Tibial artery (tissue), 4 donors: ENCODE data around the gene GARNL3.
A peak's percentile ranks its signal among the peaks of the same experiment; 100 is the strongest.

Source experiments
- DNase-seq, 2 donors: peaks; one replicate each; pipeline ENCODE4 v3.0.0-alpha.2; 2019
- H3K27ac ChIP-seq, 2 donors: fragments of 200-600 bp; sonication (generic) in 1 of 2; 1 replicate in 1 of 2; 2 replicates in 1 of 2; pipeline ENCODE4 v1.5.1; 2018 to 2019; ENCODE audit warnings: mild to moderate bottlenecking in 1 of 2
- H3K27me3 ChIP-seq, 2 donors: fragments of 200-600 bp; sonication (generic) in 1 of 2; one replicate each; pipeline versions ENCODE4 v1.5.1 to v1.6.0; 2016 to 2019
- H3K36me3 ChIP-seq, 3 donors: fragments of 200-600 bp; sonication (generic) in 2 of 3; one replicate each; pipeline ENCODE4 v1.5.1; 2016 to 2019; ENCODE audit warnings: mild to moderate bottlenecking in 2 of 3
- H3K4me1 ChIP-seq, 4 donors: fragments of 200-600 bp; sonication (generic) in 2 of 4; 1 replicate in 3 of 4; 2 replicates in 1 of 4; pipeline ENCODE4 v1.5.1; 2016 to 2019
- H3K4me3 ChIP-seq, 2 donors: fragments of 200-600 bp; sonication (generic) in 1 of 2; 1 replicate in 1 of 2; 2 replicates in 1 of 2; pipeline ENCODE4 v1.5.1; 2018 to 2019; ENCODE audit warnings: mild to moderate bottlenecking in 2 of 2
- H3K9me3 ChIP-seq, 3 donors: fragments of 200-600 bp; sonication (generic) in 1 of 3; one replicate each; pipeline ENCODE4 v1.5.1; 2016 to 2019
- CTCF ChIP-seq, 2 experiments: fragments of 200-600 bp in 1 of 2; fragments of 450-650 bp in 1 of 2; IDR thresholded peaks; one replicate each; pipeline ENCODE4 v1.5.1; 2017 to 2019; ENCODE audit warnings: antibody characterized with exemption in 2 of 2, mild to moderate bottlenecking in 1 of 2, moderate library complexity in 1 of 2
- intact Hi-C: fragments of 100-400 bp; cut with DNase I; formaldehyde crosslinking; loops from one replicate; pipeline ENCODE4 v1.15.0; 2023; ENCODE audit warnings: low total_unique reads

The GARNL3 gene

GRCh38 chr9:127237801-127238200 is 26.8 kb upstream of the GARNL3 start:
- Histone ChIP-seq H3K36me3 (peaks cover 0 to 12% (median 3%) of the 10 kb centered on the region in 3 donors), H3K4me1 (peaks cover 0 to 76% (median 41%) of the 10 kb centered on the region in 4 donors), H3K27me3 (no peaks in the 10 kb centered on the region), H3K27ac (peak overlapping the region; percentile 64 to 70), H3K9me3 (no peaks in the 10 kb centered on the region), H3K4me3 (no peak overlapping the region)
- intact Hi-C loops, result no loop called here
- TF ChIP-seq CTCF (IDR thresholded peaks at IDR 0.05), result no peak
- DNase-seq, result no peak

DNA sequence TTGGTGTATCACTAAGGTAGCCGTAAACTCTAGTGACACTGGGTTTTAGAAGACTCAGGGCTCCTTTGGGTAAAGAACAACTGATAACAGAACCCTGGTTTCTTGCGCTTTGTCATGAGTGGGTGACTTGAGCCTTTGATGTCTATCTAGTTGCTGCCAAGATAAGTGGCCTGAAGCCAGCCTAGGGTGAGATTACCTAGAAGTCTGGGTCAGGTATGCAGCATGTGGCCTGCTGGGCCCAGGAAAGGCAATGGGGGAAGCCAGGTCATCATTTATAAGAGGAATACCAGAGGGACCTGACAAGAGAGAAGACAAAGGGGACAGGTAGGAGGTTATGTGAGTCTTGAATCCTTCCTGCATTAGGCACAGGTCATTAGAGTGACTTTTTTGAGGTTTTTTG is 23.2 kb upstream of the GARNL3 start:
- intact Hi-C loops, result loop anchor here (10.0 kb wide), 1 partner anchor 63 kb away; no protein-coding TSS in a partner anchor
- no peaks in the 10 kb centered on the region for H3K27me3 ChIP-seq
- peaks cover 5 to 17% (median 16%) of the 10 kb centered on the region in 3 donors for H3K36me3 ChIP-seq
- no peak for DNase-seq
- no peak for TF ChIP-seq CTCF (IDR thresholded peaks at IDR 0.05)
- no peak overlapping the region for H3K4me3 ChIP-seq
- no peak overlapping the region for H3K27ac ChIP-seq
- H3K4me1 ChIP-seq, result peaks cover 7 to 57% (median 27%) of the 10 kb centered on the region in 4 donors
- H3K9me3 ChIP-seq, result no peaks in the 10 kb centered on the region

DNA sequence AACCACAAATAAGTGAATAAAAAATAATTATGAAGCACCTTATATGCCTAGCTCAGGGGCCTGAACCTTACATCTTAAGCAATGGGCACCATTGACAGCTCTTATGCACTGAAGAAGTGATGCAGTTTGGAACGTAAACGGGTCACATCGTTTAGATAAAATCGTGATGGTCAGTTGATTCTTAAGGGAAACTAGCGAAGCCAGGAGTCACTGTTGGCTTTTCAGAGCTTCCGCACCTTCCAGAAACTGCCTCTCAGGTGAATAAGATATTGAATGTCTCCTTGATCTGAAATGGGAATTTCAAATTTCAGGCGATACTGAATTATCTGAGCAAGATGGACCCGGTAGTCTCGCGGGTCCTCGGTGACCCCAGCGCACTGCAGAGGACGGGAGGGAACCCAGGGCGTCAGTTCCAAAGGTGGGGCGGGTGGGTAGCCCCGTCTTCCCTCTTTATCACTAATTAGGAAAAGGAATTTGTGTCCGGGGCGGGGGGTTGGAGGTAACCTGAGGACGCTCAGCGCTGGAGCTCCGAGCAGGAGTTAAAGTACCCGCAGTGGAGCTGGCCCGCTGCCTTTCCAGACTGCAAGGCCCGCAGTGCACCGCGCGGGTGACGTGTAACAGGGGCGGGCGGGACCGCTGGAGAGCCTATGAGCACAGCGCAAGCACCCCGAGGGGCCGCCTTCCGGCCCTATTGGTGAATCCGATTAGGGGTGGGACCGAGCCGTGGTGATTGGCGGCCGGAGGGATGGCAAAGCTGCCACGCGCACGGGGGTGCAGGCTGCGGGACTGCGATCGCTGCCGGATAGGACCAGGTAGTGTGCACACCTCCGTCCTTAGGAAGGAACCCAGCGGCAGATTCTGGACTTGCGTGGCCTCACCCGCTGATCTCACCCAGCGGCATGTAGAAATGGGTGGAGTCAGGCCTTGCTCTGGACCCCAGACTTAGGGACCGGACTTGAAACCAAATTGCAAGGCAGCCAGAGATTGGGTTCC is 19.7 kb upstream of the GARNL3 start:
- no peaks in the 10 kb centered on the region for H3K9me3 ChIP-seq
- TF ChIP-seq CTCF (IDR thresholded peaks at IDR 0.05), result no peak
- peaks cover 7 to 35% (median 9%) of the 10 kb centered on the region in 4 donors for H3K4me1 ChIP-seq
- no peaks in the 10 kb centered on the region for H3K27me3 ChIP-seq
- peak overlapping the region; percentile 47 to 59 for H3K4me3 ChIP-seq
- DNase-seq, result peak; percentile 98 to 99
- H3K27ac ChIP-seq, result peak overlapping the region; percentile 68 to 69
- peaks cover 5 to 16% (median 9%) of the 10 kb centered on the region in 3 donors for H3K36me3 ChIP-seq
- intact Hi-C loops, result loop anchor here (10.0 kb wide), 1 partner anchor 60 kb away; no protein-coding TSS in a partner anchor

DNA sequence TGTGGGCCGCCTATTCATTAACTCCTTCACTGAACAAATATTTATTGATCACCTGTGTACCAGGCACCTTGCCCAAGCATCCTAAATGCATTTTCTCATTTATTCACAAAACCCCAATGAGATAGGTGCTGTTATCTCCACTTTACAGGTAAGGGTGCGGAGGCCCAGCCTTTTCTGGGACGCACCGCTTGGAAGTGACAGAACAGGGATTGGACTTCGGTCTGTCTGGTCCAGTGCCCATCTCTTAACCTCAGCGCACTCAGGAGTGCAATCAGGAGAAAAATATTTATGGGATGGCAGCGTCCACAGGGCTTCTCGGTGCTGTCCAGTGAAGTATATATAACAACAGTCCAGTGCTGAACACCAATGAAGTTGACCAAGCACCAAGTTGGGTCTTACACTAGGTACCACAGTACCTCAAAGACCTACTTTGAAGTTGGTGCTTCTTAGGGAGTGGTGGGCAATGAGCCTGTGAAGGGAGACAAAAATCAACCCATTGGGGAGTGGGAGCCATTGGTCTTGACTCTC is 18.9 kb upstream of the GARNL3 start:
- no peak for TF ChIP-seq CTCF (IDR thresholded peaks at IDR 0.05)
- H3K36me3 ChIP-seq, result peaks cover 5 to 16% (median 9%) of the 10 kb centered on the region in 3 donors
- H3K4me3 ChIP-seq, result peak overlapping the region; percentile 47 to 59
- no peaks in the 10 kb centered on the region for H3K27me3 ChIP-seq
- H3K4me1 ChIP-seq, result peaks cover 7 to 35% (median 15%) of the 10 kb centered on the region in 4 donors
- DNase-seq, result no peak
- H3K27ac ChIP-seq, result peak overlapping the region; percentile 9 to 68
- intact Hi-C loops, result loop anchor here (10.0 kb wide), 1 partner anchor 59 kb away; no protein-coding TSS in a partner anchor
- no peaks in the 10 kb centered on the region for H3K9me3 ChIP-seq

- intact Hi-C loops, result loop anchor here (10.0 kb wide), 1 partner anchor 57 kb away; no protein-coding TSS in a partner anchor
- Histone ChIP-seq H3K36me3 (peaks cover 5 to 10% (median 9%) of the 10 kb centered on the region in 3 donors), H3K4me1 (peaks cover 7 to 47% (median 20%) of the 10 kb centered on the region in 4 donors), H3K27me3 (no peaks in the 10 kb centered on the region), H3K27ac (no peak overlapping the region), H3K9me3 (no peaks in the 10 kb centered on the region), H3K4me3 (no peak overlapping the region)
- TF ChIP-seq CTCF (IDR thresholded peaks at IDR 0.05), result no peak
- no peak for DNase-seq
Observed at GRCh38 chr9:127248241-127248640, 16.3 kb upstream of the GARNL3 start.
